GM10266 (cell line): ENCODE results near the gene RPS6KA2.
A peak's percentile ranks its signal among the peaks of the same experiment; 100 is the strongest.

Experiments used
- DNase-seq: peaks from one replicate; pipeline ENCODE4 v3.0.0; 2012; ENCODE audit errors: extremely low spot score
- CTCF ChIP-seq: IDR thresholded peaks from 2 replicates; pipeline ENCODE4 v1.5.1; 2012; ENCODE audit warnings: mild to moderate bottlenecking, low read depth; ENCODE audit not compliant: control insufficient read depth, insufficient read depth; ENCODE audit errors: missing control alignments

The RPS6KA2 gene

DNA sequence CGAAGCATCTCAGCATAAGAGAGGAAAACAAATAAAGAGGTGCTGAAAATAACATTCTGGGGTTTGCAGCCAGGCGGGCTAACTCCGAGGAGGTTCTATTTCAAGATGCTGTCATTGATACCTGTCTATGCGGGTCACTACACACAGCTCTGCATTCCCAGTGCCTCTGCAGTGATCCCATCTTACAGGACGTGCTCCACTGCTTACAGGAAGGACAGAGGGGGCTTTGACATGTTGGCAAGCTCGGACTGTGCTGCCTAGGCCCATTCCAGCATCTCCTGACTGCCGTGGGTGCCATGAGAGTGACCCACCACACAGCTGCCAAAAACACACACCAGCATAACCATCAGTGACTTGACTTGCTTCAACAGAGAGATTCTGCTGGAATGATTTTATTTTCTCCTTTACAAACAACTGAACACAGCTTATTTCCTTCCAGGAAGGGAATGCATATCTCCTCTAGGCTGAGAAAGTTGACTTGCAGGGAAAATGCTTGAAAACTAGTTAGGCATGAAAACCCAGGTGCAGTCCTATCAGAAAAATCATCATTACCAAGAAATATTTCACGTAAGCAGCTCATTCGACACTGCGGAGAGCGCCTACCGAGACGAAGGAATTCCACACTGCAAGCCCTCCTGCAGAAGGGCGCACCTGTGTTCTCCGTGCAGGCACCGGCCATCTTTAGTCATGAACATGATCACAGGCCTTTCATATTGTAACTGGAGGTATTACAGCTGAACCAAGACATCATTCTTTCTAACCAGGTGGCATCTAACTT, 103.1 kb downstream of the RPS6KA2 start:
- TF ChIP-seq CTCF, result no peak
- no peak for DNase-seq

DNA sequence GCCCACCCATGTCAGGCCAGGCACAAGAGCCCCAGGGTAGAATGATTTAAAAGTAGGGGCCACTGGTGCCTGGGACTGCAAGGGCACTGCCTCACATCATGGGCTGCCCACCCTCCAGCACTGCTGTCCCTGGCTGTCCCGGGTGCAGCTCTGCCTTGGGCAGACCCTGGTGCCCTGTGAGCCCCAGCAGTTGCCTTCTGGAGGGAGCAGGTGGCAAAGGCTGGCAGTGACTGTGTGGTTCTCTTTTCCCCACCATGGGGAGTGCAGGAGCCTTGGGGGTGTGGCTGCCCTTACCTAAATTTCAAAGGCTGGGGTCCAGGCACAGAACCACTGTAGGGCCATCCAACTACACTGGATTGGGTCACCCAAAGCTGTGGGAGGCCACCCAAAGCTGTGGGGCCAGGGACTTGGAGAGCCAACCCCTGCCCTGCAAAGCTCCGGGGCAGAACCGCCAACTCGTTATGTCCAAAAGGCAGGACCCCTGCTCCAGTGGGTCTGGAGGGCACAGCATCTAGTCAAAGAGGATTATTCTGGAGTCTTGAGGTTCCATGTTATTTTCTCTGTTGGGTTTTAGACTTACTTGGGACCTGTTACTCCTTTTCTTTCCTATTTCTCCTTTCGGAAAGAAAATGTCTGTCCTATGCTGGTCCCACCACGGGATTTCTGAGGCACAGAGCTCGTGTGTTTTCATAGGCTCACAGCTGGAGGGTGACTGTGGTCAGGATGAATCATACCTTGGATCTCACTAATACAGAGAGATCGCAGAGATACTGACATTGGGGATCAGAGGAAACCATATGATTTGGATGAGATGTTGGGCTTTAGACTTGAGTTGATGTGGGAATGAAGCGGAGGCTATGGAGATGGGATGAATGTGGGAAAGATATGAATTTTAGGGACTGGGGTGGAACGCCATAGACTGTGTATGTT, 105.9 kb downstream of the RPS6KA2 start:
- no peak for TF ChIP-seq CTCF

DNA sequence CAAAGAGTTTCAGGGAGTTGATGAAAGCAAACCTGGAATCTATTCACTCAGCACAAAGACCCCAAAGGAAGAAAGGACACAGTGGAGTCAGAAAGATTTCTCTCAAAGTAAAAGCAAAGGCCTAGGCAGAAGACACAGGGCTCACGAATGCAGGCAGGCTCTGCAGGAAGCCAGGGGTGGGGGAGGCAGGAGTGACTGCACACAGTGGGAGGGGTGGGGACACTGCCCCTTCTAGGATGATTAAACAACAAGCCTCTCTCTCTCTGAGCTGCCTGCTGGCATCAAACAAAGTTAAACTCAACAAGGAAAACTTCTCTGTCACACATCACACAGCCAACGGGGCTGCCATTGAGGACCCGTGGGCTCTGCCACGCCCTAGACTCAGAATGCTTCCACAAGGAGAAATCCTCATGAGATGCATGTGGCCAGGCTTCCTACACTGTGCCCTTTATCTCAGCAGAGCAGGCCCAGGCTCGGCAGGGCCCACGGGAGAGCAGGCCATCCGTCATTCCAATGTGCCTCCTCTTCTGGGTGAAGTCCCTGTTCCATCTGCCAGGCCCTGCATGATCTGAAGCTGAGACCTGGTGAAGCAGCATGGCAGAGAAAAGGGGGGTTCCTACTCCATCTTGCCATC, 110.7 kb downstream of the RPS6KA2 start:
- no peak for TF ChIP-seq CTCF
- no peak for DNase-seq

More for the DNA sequence above, 105.9 kb downstream of the RPS6KA2 start:
- DNase-seq, result no peak

DNA sequence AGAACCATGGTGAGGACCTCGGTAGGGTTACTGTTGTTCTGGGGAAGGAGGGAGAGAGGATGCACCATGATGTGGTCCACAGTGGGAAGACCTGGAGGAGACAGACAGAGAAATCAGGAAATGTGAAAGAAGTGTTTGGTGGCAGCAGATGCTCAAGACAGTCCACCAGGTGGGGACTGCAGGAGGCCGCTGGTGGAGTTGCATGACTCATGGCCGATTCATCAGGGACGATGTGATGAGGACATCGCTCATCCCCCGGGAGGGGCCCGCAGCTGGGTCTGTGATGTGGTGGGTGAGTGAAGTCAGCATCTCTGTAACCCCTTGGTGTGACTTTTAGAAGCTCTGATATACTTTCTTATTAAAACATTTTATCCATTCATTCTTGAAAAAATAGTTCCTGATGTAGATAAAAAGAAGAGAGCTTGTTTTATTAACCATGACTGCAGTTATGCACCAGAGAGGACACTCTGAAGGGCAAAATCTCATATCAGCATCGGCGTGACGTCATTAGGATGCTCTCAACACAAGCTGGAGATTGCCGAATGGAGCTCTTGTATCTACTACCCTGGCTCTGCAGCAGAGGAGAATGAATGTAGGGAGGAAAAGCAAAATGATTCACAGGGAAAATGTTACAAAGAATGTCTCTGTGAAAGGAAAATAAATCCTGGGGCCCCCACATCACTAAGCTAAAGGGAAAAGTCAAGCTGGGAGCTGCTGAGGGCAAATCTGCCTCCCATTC, 111.8 kb downstream of the RPS6KA2 start:
- no peak for DNase-seq
- TF ChIP-seq CTCF, result no peak

GRCh38 chr6:166514196-166514595, 112.9 kb downstream of the RPS6KA2 start:
- TF ChIP-seq CTCF, result no peak
- DNase-seq, result no peak

DNA sequence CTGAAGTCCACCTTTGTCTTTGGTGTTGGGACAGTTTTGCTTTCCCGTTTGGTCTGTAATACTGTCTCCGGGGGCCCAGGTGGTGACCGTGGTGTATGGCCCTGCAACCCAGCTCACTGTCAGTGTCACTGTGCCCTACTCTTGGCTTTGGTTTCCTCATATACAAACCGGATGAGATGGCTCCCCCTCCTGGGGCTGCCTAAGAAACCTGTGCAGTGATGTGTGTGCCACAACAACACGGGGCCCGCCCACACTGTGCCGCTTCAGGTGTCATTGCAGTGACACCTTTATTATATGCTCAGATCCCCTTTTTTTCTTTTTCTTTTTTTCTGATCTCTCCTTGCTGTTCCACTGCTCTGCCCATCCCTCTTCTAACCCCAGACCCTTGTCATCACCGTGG, 114.5 kb downstream of the RPS6KA2 start:
- TF ChIP-seq CTCF, result peak; percentile 17
- peak; percentile 30 for DNase-seq
